ENCODE results near the gene PREX1.
"Not testable (repeated sequence)": the region's sequence is repeated elsewhere in the genome, so short reads cannot be mapped to it uniquely, and the experiment has no call there.

Gene PREX1

GRCh38 chr20:48847498-48848205 lies 19.9 kb upstream of the PREX1 start:
- FAIRE-seq = no peak

GRCh38 chr20:48846516-48847492 lies 19.0 kb upstream of the PREX1 start:
- no peak for FAIRE-seq

- FAIRE-seq = no peak
Observed at GRCh38 chr20:48845721-48846306, 18.0 kb upstream of the PREX1 start.

GRCh38 chr20:48844996-48845395 lies 17.2 kb upstream of the PREX1 start:
- no peak for FAIRE-seq

- not testable (repeated sequence) for FAIRE-seq
Observed at GRCh38 chr20:48843896-48844295, 16.1 kb upstream of the PREX1 start.

- no peak for FAIRE-seq
Observed at GRCh38 chr20:48843057-48843806, 15.4 kb upstream of the PREX1 start.

- FAIRE-seq = no peak
Observed at GRCh38 chr20:48841875-48842529, 14.2 kb upstream of the PREX1 start.

- FAIRE-seq = no peak
Observed at GRCh38 chr20:48841196-48841874, 13.5 kb upstream of the PREX1 start.

- no peak for FAIRE-seq
Observed at GRCh38 chr20:48839154-48839917, 11.5 kb upstream of the PREX1 start.

- FAIRE-seq = no peak
Observed at GRCh38 chr20:48837014-48837413, 9.2 kb upstream of the PREX1 start.

GRCh38 chr20:48835390-48835789 lies 7.6 kb upstream of the PREX1 start:
- FAIRE-seq = no peak

GRCh38 chr20:48834278-48834677 lies 6.5 kb upstream of the PREX1 start:
- no peak for FAIRE-seq

GRCh38 chr20:48832405-48832730 lies 4.6 kb upstream of the PREX1 start:
- FAIRE-seq = no peak

- FAIRE-seq = no peak
Observed at GRCh38 chr20:48831718-48832404, 4.1 kb upstream of the PREX1 start.

GRCh38 chr20:48830826-48831318 lies 3.1 kb upstream of the PREX1 start:
- FAIRE-seq = no peak

- no peak for FAIRE-seq
Observed at GRCh38 chr20:48829940-48830339, 2.1 kb upstream of the PREX1 start.

- FAIRE-seq = no peak
Observed at GRCh38 chr20:48828734-48829460, 1.1 kb upstream of the PREX1 start.

- no peak for FAIRE-seq
Observed at GRCh38 chr20:48826883-48827771, 672 bp downstream of the PREX1 start.

All from colon (tissue), 2 donors.